SHP77 treated with DMSO at 0.1 percent for 48 hours (cell line): ENCODE results near the gene SAP25.

ENCODE experiments used
- DNase-seq: peaks from one replicate; lab custom pipeline; 2025; lab: John Stamatoyannopoulos, UW

Gene SAP25

GRCh38 chr7:100573691-100574361, at the start of gene SAP25:
TSS of gene SAP25 (minus strand) at chr7:100573900. CDS start at chr7:100573742, 158 bp downstream.
- DNase-seq: no peak

GRCh38 chr7:100621554-100621953, 47.9 kb upstream of the SAP25 start:
- DNase-seq: no peak

- no peak for DNase-seq
Observed at GRCh38 chr7:100620804-100621203, 47.1 kb upstream of the SAP25 start.

GRCh38 chr7:100620239-100620638, 46.5 kb upstream of the SAP25 start:
- DNase-seq: no peak

GRCh38 chr7:100614308-100614861, 40.7 kb upstream of the SAP25 start:
- DNase-seq: no peak

- DNase-seq: no peak
Observed at GRCh38 chr7:100613412-100614175, 39.9 kb upstream of the SAP25 start.

- no peak for DNase-seq
Observed at GRCh38 chr7:100612730-100613390, 39.2 kb upstream of the SAP25 start.

- DNase-seq: peak; percentile 97
Observed at GRCh38 chr7:100611983-100612729, 38.5 kb upstream of the SAP25 start, which contains the start of gene MOSPD3. TSS of gene MOSPD3 (plus strand) at chr7:100612540. CDS start at chr7:100612792, 252 bp downstream.

GRCh38 chr7:100609958-100610357, 36.3 kb upstream of the SAP25 start:
- DNase-seq: no peak

- DNase-seq: no peak
Observed at GRCh38 chr7:100607111-100607510, 33.4 kb upstream of the SAP25 start.

GRCh38 chr7:100606313-100606712, 32.6 kb upstream of the SAP25 start:
- no peak for DNase-seq

- DNase-seq: no peak
Observed at GRCh38 chr7:100604976-100605911, 31.5 kb upstream of the SAP25 start.

GRCh38 chr7:100604028-100604975, 30.6 kb upstream of the SAP25 start:
- DNase-seq: peak; percentile 36

- DNase-seq: no peak
Observed at GRCh38 chr7:100603726-100604027, 30.0 kb upstream of the SAP25 start.

- no peak for DNase-seq
Observed at GRCh38 chr7:100602889-100603725, 29.4 kb upstream of the SAP25 start.

- DNase-seq: no peak
Observed at GRCh38 chr7:100600730-100601038, 27.0 kb upstream of the SAP25 start.

- DNase-seq: no peak
Observed at GRCh38 chr7:100599911-100600729, 26.4 kb upstream of the SAP25 start.

GRCh38 chr7:100598425-100598824, 24.7 kb upstream of the SAP25 start:
- no peak for DNase-seq
